GM12801 (cell line): ENCODE measurements around the gene MFRP.

Source experiments
- TF ChIP-seq, protein P1 (sequence below): IDR thresholded peaks from one replicate; pipeline ENCODE4 v1.5.1; 2011; ENCODE audit warnings: control low read depth; ENCODE audit not compliant: insufficient read length; ENCODE audit errors: extremely low read depth

MFRP gene

DNA sequence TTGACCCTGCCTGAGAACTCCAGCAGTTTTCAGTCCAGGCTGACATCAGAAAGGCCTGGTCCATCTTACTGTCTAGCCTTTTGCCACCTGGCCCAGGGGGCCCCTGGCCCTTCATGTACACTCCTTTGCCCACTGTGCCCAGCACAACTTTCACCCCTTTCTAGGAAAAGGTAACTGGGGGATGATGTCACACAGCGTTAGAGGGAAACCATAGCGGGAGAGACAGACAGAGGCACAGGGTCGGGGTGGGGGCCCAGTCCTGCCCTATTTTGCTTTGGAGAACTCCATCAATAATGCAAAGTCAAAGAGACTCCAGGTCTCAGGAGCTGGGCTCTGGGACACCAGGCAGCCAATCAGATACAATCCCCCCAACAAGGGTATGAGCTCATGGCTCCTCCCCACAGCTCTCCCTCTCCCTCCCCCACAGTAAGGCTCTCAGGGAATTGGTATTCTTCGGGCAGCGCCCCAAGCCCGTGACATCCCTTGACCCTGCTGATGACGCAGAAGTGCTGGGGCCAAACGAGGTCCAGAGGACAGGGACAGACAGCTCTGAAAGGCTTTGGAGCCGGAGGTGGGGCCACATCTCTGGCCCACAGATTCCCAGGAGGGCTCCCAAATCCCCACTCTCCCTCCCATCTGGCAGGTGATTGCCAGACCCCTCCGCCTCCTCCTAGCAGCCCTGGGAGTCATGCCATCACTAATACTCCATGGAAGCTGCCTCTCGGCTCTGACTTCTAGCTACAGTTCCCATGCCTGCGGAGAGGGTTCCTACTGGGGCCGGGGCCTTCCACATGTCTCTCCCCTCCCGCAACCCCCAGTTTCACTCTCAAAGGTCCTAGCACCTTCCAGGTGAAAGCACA, 29.1 kb upstream of the MFRP start:
- TF ChIP-seq, protein P1, sequence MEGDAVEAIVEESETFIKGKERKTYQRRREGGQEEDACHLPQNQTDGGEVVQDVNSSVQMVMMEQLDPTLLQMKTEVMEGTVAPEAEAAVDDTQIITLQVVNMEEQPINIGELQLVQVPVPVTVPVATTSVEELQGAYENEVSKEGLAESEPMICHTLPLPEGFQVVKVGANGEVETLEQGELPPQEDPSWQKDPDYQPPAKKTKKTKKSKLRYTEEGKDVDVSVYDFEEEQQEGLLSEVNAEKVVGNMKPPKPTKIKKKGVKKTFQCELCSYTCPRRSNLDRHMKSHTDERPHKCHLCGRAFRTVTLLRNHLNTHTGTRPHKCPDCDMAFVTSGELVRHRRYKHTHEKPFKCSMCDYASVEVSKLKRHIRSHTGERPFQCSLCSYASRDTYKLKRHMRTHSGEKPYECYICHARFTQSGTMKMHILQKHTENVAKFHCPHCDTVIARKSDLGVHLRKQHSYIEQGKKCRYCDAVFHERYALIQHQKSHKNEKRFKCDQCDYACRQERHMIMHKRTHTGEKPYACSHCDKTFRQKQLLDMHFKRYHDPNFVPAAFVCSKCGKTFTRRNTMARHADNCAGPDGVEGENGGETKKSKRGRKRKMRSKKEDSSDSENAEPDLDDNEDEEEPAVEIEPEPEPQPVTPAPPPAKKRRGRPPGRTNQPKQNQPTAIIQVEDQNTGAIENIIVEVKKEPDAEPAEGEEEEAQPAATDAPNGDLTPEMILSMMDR: no peak

DNA sequence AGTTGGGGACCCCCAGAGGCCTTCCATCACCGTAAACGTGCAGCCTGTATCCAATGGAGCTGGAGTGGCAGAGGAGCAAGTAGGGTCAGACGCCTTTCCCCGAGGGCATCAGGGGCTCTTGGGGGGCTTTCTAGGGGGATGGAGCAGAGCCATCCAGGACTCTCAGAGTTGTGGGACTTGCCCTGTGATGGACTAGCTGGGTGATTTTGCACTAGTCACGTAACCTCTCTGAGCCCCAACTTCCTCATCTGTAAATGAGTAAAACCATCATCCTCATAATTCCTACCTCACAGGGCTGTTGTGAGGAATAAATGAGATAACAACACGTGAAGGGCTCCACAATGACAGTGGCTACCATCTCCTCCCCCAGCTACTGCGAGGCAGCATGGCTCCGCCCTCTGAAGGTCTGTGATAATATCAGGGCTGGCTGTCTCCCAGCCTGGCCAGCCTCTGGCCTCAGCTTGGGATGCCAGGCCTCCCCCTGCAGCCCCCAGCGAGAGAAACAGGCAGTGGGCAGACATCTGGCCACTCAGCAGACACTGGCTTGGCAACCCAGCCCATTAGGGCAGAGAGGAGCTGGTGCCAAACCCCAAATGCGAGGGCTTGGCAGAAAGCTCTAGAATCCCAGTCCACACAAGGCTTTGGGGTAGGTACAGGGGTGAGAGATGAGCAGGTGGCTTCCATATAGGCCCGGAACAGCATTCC, 28.3 kb upstream of the MFRP start:
- TF ChIP-seq, protein P1: no peak

DNA sequence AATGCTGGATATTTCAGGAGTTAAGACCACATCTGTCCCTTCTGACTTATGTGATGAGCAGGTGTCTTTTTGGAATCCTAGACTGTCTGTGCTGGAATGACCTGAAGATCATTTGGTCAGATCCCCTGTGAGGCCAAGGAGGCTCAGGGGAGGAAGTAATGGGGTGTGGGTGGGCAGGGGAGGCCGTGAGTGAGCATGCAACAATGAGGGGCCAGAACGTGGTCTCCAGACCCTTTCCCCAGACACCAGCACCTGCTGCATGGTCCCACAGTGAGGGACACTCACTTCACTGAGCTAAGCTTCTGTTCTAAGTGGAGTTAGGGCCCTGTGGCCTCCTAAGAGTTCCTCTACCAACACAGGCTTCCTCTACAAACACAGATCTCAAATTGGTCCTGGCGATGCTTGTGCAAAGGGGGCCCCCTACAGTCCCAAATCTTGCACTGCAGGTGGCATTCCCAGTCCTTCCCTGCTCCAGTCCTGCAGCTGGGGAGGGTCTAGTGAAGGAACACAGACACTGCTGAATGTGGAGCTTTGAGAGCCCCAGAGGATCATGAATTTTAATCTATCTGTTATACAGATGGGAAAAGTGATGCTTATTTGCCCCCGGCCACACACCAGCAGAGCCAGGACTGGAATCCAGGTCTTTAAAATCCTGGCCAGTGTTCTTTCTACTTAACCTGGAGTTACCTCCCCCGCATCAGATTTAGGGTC, 27.6 kb upstream of the MFRP start:
- TF ChIP-seq, protein P1: no peak

DNA sequence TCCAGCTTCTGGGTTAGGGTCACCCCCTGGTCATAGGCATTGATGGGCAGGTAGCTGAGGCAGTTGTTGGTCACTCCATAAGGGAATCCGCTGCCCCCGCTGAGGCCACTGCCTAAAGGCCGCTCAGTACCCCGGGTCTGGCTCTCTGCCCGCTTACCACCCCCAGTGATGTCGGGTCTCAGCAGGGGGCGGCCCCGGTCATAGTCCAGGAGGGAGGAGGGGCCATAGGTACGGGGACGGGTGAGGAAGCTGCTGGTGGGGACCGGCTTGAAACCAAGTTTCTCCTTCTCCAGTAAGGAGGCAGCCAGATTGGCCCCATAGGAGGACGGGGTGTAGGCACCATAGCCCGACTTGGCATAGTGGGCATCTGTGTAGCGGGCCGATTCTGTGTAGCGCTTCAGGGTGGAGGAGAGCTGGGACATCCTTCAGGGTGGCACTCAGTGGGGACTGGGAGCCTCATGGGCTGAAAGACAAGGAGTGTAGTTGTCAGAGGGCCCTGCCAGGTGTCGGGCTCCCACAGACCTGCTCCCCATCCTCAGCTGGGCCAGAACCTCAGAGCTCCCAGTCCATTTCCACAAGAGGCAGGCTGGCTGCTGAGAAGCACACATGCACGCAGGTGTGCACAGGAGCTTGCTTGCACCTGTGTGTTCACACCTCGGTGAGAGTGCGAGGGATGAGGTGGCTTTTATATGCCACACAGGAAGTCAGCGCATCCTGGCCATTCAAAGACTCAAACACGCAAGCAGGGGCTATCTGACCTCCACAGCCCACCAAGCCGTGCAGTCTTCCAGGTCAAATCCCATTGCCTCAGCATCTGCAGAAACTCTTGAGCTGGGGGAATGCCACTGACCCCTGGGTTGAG, 26.8 kb upstream of the MFRP start:
- TF ChIP-seq, protein P1: no peak

DNA sequence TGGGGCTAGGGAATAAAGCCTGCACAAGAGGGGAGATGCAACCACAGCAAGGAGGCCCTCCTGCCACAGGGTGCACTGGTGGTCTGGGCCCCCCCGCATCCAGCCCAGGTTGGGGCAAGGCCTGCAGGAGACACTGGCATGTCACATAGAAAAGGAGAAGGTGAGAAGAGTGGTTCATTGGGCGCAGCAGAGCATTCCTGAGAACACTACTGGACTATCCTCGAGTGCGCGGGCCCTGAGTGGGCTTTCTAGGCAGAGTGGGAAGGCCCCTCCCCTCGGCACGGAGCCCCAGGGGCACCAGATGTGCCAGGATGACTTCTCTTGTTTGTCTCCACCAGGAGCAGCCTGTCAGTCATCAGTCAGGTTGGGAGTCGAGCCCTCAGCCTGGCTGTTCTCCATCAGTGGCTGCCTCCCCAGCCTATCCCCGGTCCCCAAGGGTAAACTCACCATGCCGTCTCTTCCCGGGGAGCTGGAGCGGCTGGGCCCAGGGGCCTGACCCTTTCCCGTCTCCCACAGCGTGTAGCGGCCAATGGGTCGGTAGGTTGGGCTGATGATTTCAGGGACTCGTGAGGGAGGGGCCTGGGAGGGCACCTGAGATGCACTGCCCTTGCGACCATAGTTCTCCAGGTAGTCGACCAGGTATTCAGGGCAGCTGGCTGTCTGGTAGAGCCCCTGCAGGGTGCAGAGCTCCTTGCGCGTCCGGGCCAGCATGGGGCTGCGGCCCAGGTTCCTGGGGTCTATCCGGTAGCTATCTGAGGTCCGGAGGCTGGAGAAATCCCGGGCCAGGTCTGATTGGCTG, 26.0 kb upstream of the MFRP start:
- TF ChIP-seq, protein P1: no peak

DNA sequence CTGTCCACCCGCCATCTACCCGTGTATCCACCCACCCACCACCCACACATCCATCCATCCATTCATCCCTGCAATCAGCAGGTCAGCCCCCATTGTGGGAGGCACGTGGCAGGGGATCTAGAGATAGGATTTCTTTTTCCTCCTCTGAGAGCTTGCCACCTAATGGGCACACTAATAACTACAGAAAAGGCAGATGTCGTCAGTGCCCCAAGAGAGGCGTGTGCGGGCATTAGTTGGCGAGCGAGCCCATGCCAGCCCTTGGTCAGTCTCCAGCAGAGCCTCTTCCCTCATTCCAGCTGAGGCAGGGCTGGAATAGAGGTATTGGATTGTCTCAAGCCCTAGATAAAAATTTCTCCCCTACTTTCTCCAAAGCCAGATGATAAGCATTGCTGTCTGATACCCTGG, 25.3 kb upstream of the MFRP start:
- TF ChIP-seq, protein P1: no peak
